Measurements from ENCODE around the gene SLC30A10.
"Not testable (repeated sequence)": the region's sequence is repeated elsewhere in the genome, so short reads cannot be mapped to it uniquely, and the experiment has no call there.

SLC30A10 gene

GRCh38 chr1:219927956-219928790 is at the start of gene SLC30A10:
Gene SLC30A10 (minus strand): TSS chr1:219928557. CDS start chr1:219928440, 117 bp downstream.
- peak; percentile 4 for DNase-seq

- no peak for DNase-seq
Observed at GRCh38 chr1:219973213-219973612, 44.9 kb upstream of the SLC30A10 start.

- no peak for DNase-seq
Observed at GRCh38 chr1:219967361-219967760, 39.0 kb upstream of the SLC30A10 start.

GRCh38 chr1:219966071-219966349 is 37.7 kb upstream of the SLC30A10 start:
- DNase-seq = no peak

GRCh38 chr1:219965285-219966070 is 37.1 kb upstream of the SLC30A10 start:
- DNase-seq = no peak

- no peak for DNase-seq
Observed at GRCh38 chr1:219963432-219963831, 35.1 kb upstream of the SLC30A10 start.

GRCh38 chr1:219961684-219962083 is 33.3 kb upstream of the SLC30A10 start:
- DNase-seq = no peak

GRCh38 chr1:219959540-219960203 is 31.3 kb upstream of the SLC30A10 start:
- no peak for DNase-seq

- no peak for DNase-seq
Observed at GRCh38 chr1:219958875-219959417, 30.6 kb upstream of the SLC30A10 start.

GRCh38 chr1:219954736-219955421 is 26.5 kb upstream of the SLC30A10 start:
- DNase-seq = no peak

GRCh38 chr1:219954052-219954451 is 25.7 kb upstream of the SLC30A10 start:
- DNase-seq = no peak

- no peak for DNase-seq
Observed at GRCh38 chr1:219952361-219952760, 24.0 kb upstream of the SLC30A10 start.

GRCh38 chr1:219949227-219949626 is 20.9 kb upstream of the SLC30A10 start:
- DNase-seq = not testable (repeated sequence)

- DNase-seq = not testable (repeated sequence)
Observed at GRCh38 chr1:219948766-219949165, 20.4 kb upstream of the SLC30A10 start.

GRCh38 chr1:219945795-219946194 is 17.4 kb upstream of the SLC30A10 start:
- no peak for DNase-seq

GRCh38 chr1:219941179-219942118 is 13.1 kb upstream of the SLC30A10 start:
- DNase-seq = no peak

- no peak for DNase-seq
Observed at GRCh38 chr1:219940707-219941106, 12.3 kb upstream of the SLC30A10 start.

GRCh38 chr1:219938706-219939105 is 10.3 kb upstream of the SLC30A10 start:
- DNase-seq = no peak

GRCh38 chr1:219933763-219934162 is 5.4 kb upstream of the SLC30A10 start:
- DNase-seq = not testable (repeated sequence)

- DNase-seq = no peak
Observed at GRCh38 chr1:219931033-219931432, 2.7 kb upstream of the SLC30A10 start.

- DNase-seq = no peak
Observed at GRCh38 chr1:219928791-219929118, 398 bp upstream of the SLC30A10 start.
